Gastroesophageal sphincter (tissue), 3 donors: ENCODE measurements around the gene RAB28.

Experiments used
- POLR2A ChIP-seq, 2 donors: fragments of 450-650 bp; IDR thresholded peaks; one replicate each; pipeline ENCODE4 v1.6.1; 2017; ENCODE audit warnings: antibody characterized with exemption in 2 of 2, mild to moderate bottlenecking in 2 of 2, moderate library complexity in 1 of 2
- TF ChIP-seq, protein P1 (sequence below), 4 experiments: fragments of 200-600 bp in 2 of 4; fragments of 450-650 bp in 2 of 4; sonication (generic) in 1 of 4; IDR thresholded peaks; one replicate each; pipeline ENCODE4 v1.5.1; 2017 to 2019; ENCODE audit warnings: antibody characterized with exemption in 4 of 4, mild to moderate bottlenecking in 2 of 4, moderate library complexity in 2 of 4

DNA sequence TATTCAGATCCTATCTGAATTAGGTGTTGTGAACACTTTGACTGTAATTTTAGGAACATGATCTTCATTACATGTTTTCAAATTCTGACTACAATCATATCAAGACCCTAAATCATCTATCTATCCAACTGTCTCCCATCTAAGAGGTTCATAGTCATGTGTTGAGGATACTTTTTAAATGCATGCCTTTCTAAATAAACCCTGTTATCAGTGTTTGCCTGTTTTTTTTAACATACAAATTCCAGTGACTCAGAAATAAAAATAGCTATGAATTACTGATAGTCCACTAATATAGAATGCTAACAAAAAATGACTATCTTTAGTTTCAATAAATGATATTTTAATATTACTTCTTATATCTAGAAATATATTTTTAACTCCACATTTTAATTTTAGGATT is 8.0 kb downstream of the RAB28 start:
- no peak for TF ChIP-seq POLR2A (IDR thresholded peaks at IDR 0.05)
- TF ChIP-seq, protein P1, sequence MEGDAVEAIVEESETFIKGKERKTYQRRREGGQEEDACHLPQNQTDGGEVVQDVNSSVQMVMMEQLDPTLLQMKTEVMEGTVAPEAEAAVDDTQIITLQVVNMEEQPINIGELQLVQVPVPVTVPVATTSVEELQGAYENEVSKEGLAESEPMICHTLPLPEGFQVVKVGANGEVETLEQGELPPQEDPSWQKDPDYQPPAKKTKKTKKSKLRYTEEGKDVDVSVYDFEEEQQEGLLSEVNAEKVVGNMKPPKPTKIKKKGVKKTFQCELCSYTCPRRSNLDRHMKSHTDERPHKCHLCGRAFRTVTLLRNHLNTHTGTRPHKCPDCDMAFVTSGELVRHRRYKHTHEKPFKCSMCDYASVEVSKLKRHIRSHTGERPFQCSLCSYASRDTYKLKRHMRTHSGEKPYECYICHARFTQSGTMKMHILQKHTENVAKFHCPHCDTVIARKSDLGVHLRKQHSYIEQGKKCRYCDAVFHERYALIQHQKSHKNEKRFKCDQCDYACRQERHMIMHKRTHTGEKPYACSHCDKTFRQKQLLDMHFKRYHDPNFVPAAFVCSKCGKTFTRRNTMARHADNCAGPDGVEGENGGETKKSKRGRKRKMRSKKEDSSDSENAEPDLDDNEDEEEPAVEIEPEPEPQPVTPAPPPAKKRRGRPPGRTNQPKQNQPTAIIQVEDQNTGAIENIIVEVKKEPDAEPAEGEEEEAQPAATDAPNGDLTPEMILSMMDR (IDR thresholded peaks at IDR 0.05): no peak
